Common myeloid progenitor, CD34-positive (primary cell): ENCODE measurements around the gene NKIRAS1.

Experiments used
- CTCF ChIA-PET: fragments of 350-600 bp; sonication (Branson Sonifier 250); formaldehyde crosslinking; loops from one replicate; lab custom pipeline; 2021; ENCODE audit warnings: antibody characterized with exemption; lab: Charles Lee
- POLR2A ChIA-PET: fragments of 350-600 bp; sonication (Branson Sonifier 250); formaldehyde crosslinking; loops from one replicate; lab custom pipeline; 2021; ENCODE audit warnings: antibody characterized with exemption; lab: Charles Lee
- DNase-seq, 3 donors: peaks; one replicate each; pipeline versions ENCODE4 v3.0.0 to v3.0.0-alpha.2; 2013
- H3K27ac ChIP-seq, 2 experiments: 1 replicate in 1 of 2; 2 replicates in 1 of 2; pipeline ENCODE4 v1.7.0; 2013; ENCODE audit warnings: inconsistent platforms in 2 of 2, low read length in 2 of 2, mild to moderate bottlenecking in 2 of 2, low read depth in 1 of 2, moderate library complexity in 1 of 2; ENCODE audit not compliant: severe bottlenecking in 2 of 2, insufficient read depth in 1 of 2, poor library complexity in 1 of 2
- H3K27me3 ChIP-seq, 5 experiments: replicated peaks in 2 of 5; 1 replicate in 3 of 5; 2 replicates in 2 of 5; pipeline versions ENCODE4 v1.6.1 to v1.7.0; 2013; ENCODE audit warnings: low read length in 4 of 5, mild to moderate bottlenecking in 2 of 5, moderate library complexity in 2 of 5, inconsistent platforms in 1 of 5; ENCODE audit not compliant: insufficient read depth in 5 of 5, control insufficient read depth in 4 of 5
- H3K36me3 ChIP-seq, 4 experiments: 1 replicate in 2 of 4; 2 replicates in 2 of 4; pipeline versions ENCODE4 v1.6.1 to v1.7.0; 2013; ENCODE audit warnings: low read length in 3 of 4, control low read depth in 1 of 4, mild to moderate bottlenecking in 1 of 4; ENCODE audit not compliant: control insufficient read depth in 4 of 4, insufficient read depth in 4 of 4
- H3K4me1 ChIP-seq, 4 experiments: 1 replicate in 3 of 4; 2 replicates in 1 of 4; pipeline versions ENCODE4 v1.6.1 to v1.7.1; 2013; ENCODE audit warnings: low read length in 3 of 4, mild to moderate bottlenecking in 3 of 4, control low read depth in 1 of 4, inconsistent platforms in 1 of 4, moderate library complexity in 1 of 4; ENCODE audit not compliant: control insufficient read depth in 4 of 4, insufficient read depth in 4 of 4; ENCODE audit errors: control extremely low read depth in 1 of 4
- H3K4me3 ChIP-seq, 7 experiments: 1 replicate in 4 of 7; 2 replicates in 3 of 7; pipeline versions ENCODE4 v1.5.1 to v1.7.0; 2013; ENCODE audit warnings: mild to moderate bottlenecking in 7 of 7, low read length in 6 of 7, moderate library complexity in 6 of 7, inconsistent platforms in 2 of 7, low read depth in 2 of 7, control low read depth in 1 of 7; ENCODE audit not compliant: insufficient read depth in 4 of 7, control insufficient read depth in 1 of 7; ENCODE audit errors: extremely low read depth in 1 of 7
- H3K9me3 ChIP-seq, 5 experiments: 1 replicate in 4 of 5; 2 replicates in 1 of 5; pipeline versions ENCODE4 v1.6.1 to v1.7.1; 2013; ENCODE audit warnings: low read length in 4 of 5, mild to moderate bottlenecking in 2 of 5, inconsistent platforms in 1 of 5, low read depth in 1 of 5, moderate library complexity in 1 of 5; ENCODE audit not compliant: control insufficient read depth in 4 of 5, insufficient read depth in 2 of 5; ENCODE audit errors: control extremely low read depth in 1 of 5
- WGBS: methylation state at CpG from one replicate; pipeline ENCODE4 v1.1.5; 2013; ENCODE audit not compliant: insufficient coverage; 5-methylcytosine and 5-hydroxymethylcytosine counted together

The NKIRAS1 gene

GRCh38 chr3:23895181-23895580 is 21.6 kb downstream of the NKIRAS1 start:
- H3K4me1 ChIP-seq: no peaks in the 10 kb centered on the region
- H3K27me3 ChIP-seq: no peaks in the 10 kb centered on the region
- ChIA-PET CTCF (interaction anchor here (0.7 to 1.6 kb wide), 3 partner anchors 9 to 787 kb away, joined by 3 to 4 read pairs (median 3); no protein-coding TSS in a partner anchor), POLR2A (no interaction called here)
- no peak overlapping the region for H3K4me3 ChIP-seq
- no peak for DNase-seq
- H3K27ac ChIP-seq: no peak overlapping the region
- 98% methylated on average over 4 of the region's 4 CpGs for WGBS
- peaks cover 0 to 3% (median 0%) of the 10 kb centered on the region in 5 experiments for H3K9me3 ChIP-seq
- peaks cover 8 to 57% (median 35%) of the 10 kb centered on the region in 4 experiments for H3K36me3 ChIP-seq

- POLR2A ChIA-PET: interaction anchor here (0.9 kb wide), 1 partner anchor 12 kb away, joined by 3 read pairs; no protein-coding TSS in a partner anchor
- CTCF ChIA-PET: interaction anchor here (0.7 to 1.6 kb wide), 5 partner anchors 9 to 787 kb away, joined by 3 to 4 read pairs (median 3); no protein-coding TSS in a partner anchor
- Histone ChIP-seq H3K36me3 (peaks cover 9 to 57% (median 31%) of the 10 kb centered on the region in 4 experiments), H3K27ac (no peak overlapping the region), H3K4me3 (no peak overlapping the region), H3K27me3 (no peaks in the 10 kb centered on the region), H3K4me1 (no peaks in the 10 kb centered on the region), H3K9me3 (peaks cover 0 to 3% (median 0%) of the 10 kb centered on the region in 5 experiments)
- DNase-seq: no peak
- WGBS: 90% methylated on average over 8 of the region's 8 CpGs
Measured at GRCh38 chr3:23894254-23895061, 22.3 kb downstream of the NKIRAS1 start.

- no peak for DNase-seq
- H3K4me1 ChIP-seq: peaks cover 0 to 6% (median 4%) of the 10 kb centered on the region in 4 experiments
- ChIA-PET POLR2A (no interaction called here), CTCF (interaction anchor here (0.7 to 6.5 kb wide), 9 partner anchors 7 to 792 kb away, joined by 3 to 35 read pairs (median 5); no protein-coding TSS in a partner anchor)
- no peak overlapping the region for H3K27ac ChIP-seq
- H3K9me3 ChIP-seq: no peaks in the 10 kb centered on the region
- H3K27me3 ChIP-seq: no peaks in the 10 kb centered on the region
- H3K4me3 ChIP-seq: no peak overlapping the region
- WGBS: 97% methylated on average over 3 of the region's 5 CpGs
- H3K36me3 ChIP-seq: peaks cover 6 to 55% (median 23%) of the 10 kb centered on the region in 4 experiments
Measured at GRCh38 chr3:23889950-23890349, 26.8 kb downstream of the NKIRAS1 start.

- H3K27ac ChIP-seq: peak overlapping the region in 1 of 2 experiments; percentile 21
- no peak for DNase-seq
- H3K4me3 ChIP-seq: no peak overlapping the region
- POLR2A ChIA-PET: no interaction called here
- peaks cover 0 to 6% (median 4%) of the 10 kb centered on the region in 4 experiments for H3K4me1 ChIP-seq
- whole genome bisulfite sequencing: 75% methylated on average over 1 of the region's 2 CpGs
- H3K36me3 ChIP-seq: peaks cover 6 to 50% (median 21%) of the 10 kb centered on the region in 4 experiments
- H3K9me3 ChIP-seq: no peaks in the 10 kb centered on the region
- CTCF ChIA-PET: interaction anchor here (0.7 to 6.5 kb wide), 14 partner anchors 8 to 793 kb away, joined by 3 to 35 read pairs (median 5); no protein-coding TSS in a partner anchor
- H3K27me3 ChIP-seq: no peaks in the 10 kb centered on the region
Measured at GRCh38 chr3:23889386-23889785, 27.4 kb downstream of the NKIRAS1 start.

- Histone ChIP-seq H3K27ac (peak overlapping the region in 1 of 2 experiments; percentile 21), H3K4me3 (no peak overlapping the region), H3K9me3 (no peaks in the 10 kb centered on the region), H3K36me3 (peaks cover 6 to 46% (median 21%) of the 10 kb centered on the region in 4 experiments), H3K4me1 (peaks cover 0 to 6% (median 4%) of the 10 kb centered on the region in 4 experiments), H3K27me3 (no peaks in the 10 kb centered on the region)
- 83% methylated on average over 1 of the region's 3 CpGs for WGBS
- CTCF ChIA-PET: interaction anchor here (1.0 to 6.5 kb wide), 16 partner anchors 9 to 371 kb away, joined by 3 to 35 read pairs (median 5); no protein-coding TSS in a partner anchor
- POLR2A ChIA-PET: interaction anchor here (0.9 kb wide), 1 partner anchor 28 kb away, joined by 5 read pairs; the partner anchor contains the start of genes NKIRAS1 and RPL15
- peak; percentile 64 to 84 (median 76) for DNase-seq
Measured at GRCh38 chr3:23888617-23889228, 28.1 kb downstream of the NKIRAS1 start.

GRCh38 chr3:23886311-23886710 is 30.5 kb downstream of the NKIRAS1 start:
- ChIA-PET CTCF (interaction anchor here (0.7 to 6.5 kb wide), 3 partner anchors 12 to 51 kb away, joined by 3 to 35 read pairs (median 4); no protein-coding TSS in a partner anchor), POLR2A (no interaction called here)
- H3K27ac ChIP-seq: no peak overlapping the region

More at GRCh38 chr3:23886311-23886710, 30.5 kb downstream of the NKIRAS1 start:
- no peaks in the 10 kb centered on the region for H3K27me3 ChIP-seq
- DNase-seq: no peak
- peaks cover 6 to 23% (median 12%) of the 10 kb centered on the region in 4 experiments for H3K4me1 ChIP-seq
- peaks cover 0 to 4% (median 0%) of the 10 kb centered on the region in 5 experiments for H3K9me3 ChIP-seq
- H3K4me3 ChIP-seq: no peak overlapping the region
- WGBS: 93% methylated on average over 3 of the region's 3 CpGs
- peaks cover 6 to 34% (median 12%) of the 10 kb centered on the region in 4 experiments for H3K36me3 ChIP-seq
